GM23338 (cell line): ENCODE data around the gene CD38. TPM values are rescaled to one million over a fixed set of nuclear protein-coding genes. Genes with fewer than 3 reads are reported as not detected.

Source experiments
- ATAC-seq: fragments of 200-7000 bp; cut with Tn5 transposase; 3 replicates; pipeline ENCODE4 v1.9.1; 2020
- DNase-seq: peaks from one replicate; pipeline ENCODE4 v3.0.0-alpha.2; 2015; ENCODE audit warnings: low spot score
- H2AFZ ChIP-seq: fragments of 200-600 bp; sonication (generic); 2 replicates; pipeline ENCODE4 v1.8.0; 2016; ENCODE audit warnings: antibody characterized with exemption, mild to moderate bottlenecking, moderate library complexity
- H3F3A ChIP-seq: fragments of 200-600 bp; sonication (generic); replicated peaks from 2 replicates; pipeline ENCODE4 v1.8.0; 2017; ENCODE audit warnings: antibody characterized with exemption, mixed run types, low read depth
- H3K27ac ChIP-seq: fragments of 200-600 bp; sonication (generic); 2 replicates; pipeline ENCODE4 v1.6.1; 2016; ENCODE audit warnings: low read depth
- H3K27me3 ChIP-seq: fragments of 200-600 bp; sonication (generic); 2 replicates; pipeline ENCODE4 v1.8.0; 2016; ENCODE audit warnings: mild to moderate bottlenecking, mixed run types, moderate library complexity; ENCODE audit not compliant: insufficient read depth
- H3K36me3 ChIP-seq: fragments of 200-600 bp; sonication (generic); 2 replicates; pipeline ENCODE4 v1.8.0; 2016; ENCODE audit warnings: mild to moderate bottlenecking; ENCODE audit not compliant: insufficient read depth
- H3K4me1 ChIP-seq: fragments of 200-600 bp; sonication (generic); 2 replicates; pipeline ENCODE4 v1.8.0; 2016; ENCODE audit warnings: mild to moderate bottlenecking, moderate library complexity; ENCODE audit not compliant: insufficient read depth
- H3K4me2 ChIP-seq: fragments of 200-600 bp; sonication (generic); 2 replicates; pipeline ENCODE4 v1.7.1; 2017; ENCODE audit warnings: mixed run types
- H3K4me3 ChIP-seq: fragments of 200-600 bp; sonication (generic); 2 replicates; pipeline ENCODE4 v1.6.1; 2016; ENCODE audit warnings: mixed run types
- H3K79me2 ChIP-seq: fragments of 200-600 bp; sonication (generic); replicated peaks from 2 replicates; pipeline ENCODE4 v1.8.0; 2017; ENCODE audit warnings: mild to moderate bottlenecking; ENCODE audit not compliant: insufficient read depth
- H3K9me2 ChIP-seq: fragments of 200-600 bp; sonication (generic); 2 replicates; pipeline ENCODE4 v1.8.0; 2017; ENCODE audit not compliant: insufficient read depth
- H4K20me1 ChIP-seq: fragments of 200-600 bp; sonication (generic); replicated peaks from 2 replicates; pipeline ENCODE4 v1.8.0; 2017; ENCODE audit warnings: mild to moderate bottlenecking; ENCODE audit not compliant: insufficient read depth
- H3K27ac Mint-ChIP-seq: 2 replicates; pipeline ENCODE4 v1.8.0; 2020; ENCODE audit warnings: inconsistent platforms, mild to moderate bottlenecking, moderate library complexity, mixed read lengths
- H3K27me3 Mint-ChIP-seq: 3 replicates; pipeline ENCODE4 v1.8.0; 2022; ENCODE audit warnings: low read depth, mild to moderate bottlenecking, moderate library complexity, mixed read lengths, inconsistent platforms; ENCODE audit not compliant: insufficient read depth, poor library complexity
- H3K36me3 Mint-ChIP-seq: 3 replicates; pipeline ENCODE4 v1.8.0; 2021; ENCODE audit warnings: low read depth, mild to moderate bottlenecking, inconsistent platforms, moderate library complexity, mixed read lengths
- H3K4me1 Mint-ChIP-seq: 3 replicates; pipeline ENCODE4 v1.8.0; 2020; ENCODE audit warnings: mild to moderate bottlenecking, inconsistent platforms, mixed read lengths
- H3K4me3 Mint-ChIP-seq: 3 replicates; pipeline ENCODE4 v1.8.0; 2021; ENCODE audit warnings: moderate library complexity, mild to moderate bottlenecking, inconsistent platforms, mixed read lengths
- H3K9me3 Mint-ChIP-seq: 3 replicates; pipeline ENCODE4 v1.8.0; 2020; ENCODE audit warnings: moderate library complexity, mild to moderate bottlenecking, inconsistent platforms, mixed read lengths
- CREB1 ChIP-seq: fragments of 250-450 bp; sonication (Bioruptor Pico); IDR thresholded peaks from 2 replicates; pipeline ENCODE4 v1.5.0; 2020; ENCODE audit warnings: low read depth, mild to moderate bottlenecking, moderate library complexity
- EZH2 ChIP-seq: fragments of 200-600 bp; sonication (generic); IDR thresholded peaks from one replicate; pipeline ENCODE4 v1.8.0; 2017; ENCODE audit warnings: antibody characterized with exemption, mild to moderate bottlenecking, low read depth; ENCODE audit not compliant: unreplicated experiment
- EZH2phosphoT487 ChIP-seq: fragments of 200-600 bp; sonication (generic); IDR thresholded peaks from one replicate; pipeline ENCODE4 v1.8.1; 2018; ENCODE audit warnings: antibody characterized with exemption; ENCODE audit not compliant: unreplicated experiment
- JUNB ChIP-seq: IDR thresholded peaks from one replicate; pipeline ENCODE4 v1.6.1; 2016; ENCODE audit warnings: antibody characterized with exemption; ENCODE audit not compliant: unreplicated experiment
- NANOG ChIP-seq: IDR thresholded peaks from 2 replicates; pipeline ENCODE4 v1.6.1; 2016; ENCODE audit warnings: antibody characterized with exemption, borderline replicate concordance
- POLR2AphosphoS5 ChIP-seq: IDR thresholded peaks from 2 replicates; pipeline ENCODE4 v1.6.1; 2016; ENCODE audit warnings: antibody characterized with exemption, low read depth
- REST ChIP-seq: IDR thresholded peaks from one replicate; pipeline ENCODE4 v1.6.1; 2018; ENCODE audit warnings: antibody characterized with exemption; ENCODE audit not compliant: unreplicated experiment
- STAT1 ChIP-seq: IDR thresholded peaks from one replicate; pipeline ENCODE4 v1.6.1; 2016; ENCODE audit warnings: antibody characterized with exemption; ENCODE audit not compliant: unreplicated experiment
- ZNF114 ChIP-seq: fragments of 250-450 bp; sonication (Bioruptor Pico); IDR thresholded peaks from 2 replicates; pipeline ENCODE4 v1.5.0; 2020; ENCODE audit warnings: mild to moderate bottlenecking, moderate library complexity
- ZNF331 ChIP-seq: fragments of 250-450 bp; sonication (Bioruptor Pico); IDR thresholded peaks from 2 replicates; pipeline ENCODE4 v1.5.0; 2020; ENCODE audit warnings: low read depth, mild to moderate bottlenecking, moderate library complexity
- polyA plus RNA-seq: library from polyadenylated mRNA; unstranded; fragments of >200 nt; fragmentation: Nextera tagmentation; extraction: Ambion mirVana; gene quantifications from 2 replicates; pipeline ENCODE4 v1.2.1, GENCODE V29; 2016
- total RNA-seq: library from RNA; depleted of rRNA; stranded (reverse); fragments of >200 nt; shearing (Covaris generic); gene quantifications from 2 replicates; pipeline ENCODE4 v1.2.3, GENCODE V29; 2014
- TF ChIP-seq, protein P1 (sequence below): fragments of 250-450 bp; sonication (Bioruptor Pico); IDR thresholded peaks from 2 replicates; pipeline ENCODE4 v1.5.0; 2020; ENCODE audit warnings: mild to moderate bottlenecking, moderate library complexity
- TF ChIP-seq, protein P2 (sequence below), 2 experiments: fragments of 200-600 bp in 1 of 2; sonication (generic) in 1 of 2; conservative IDR thresholded peaks; 2 replicates each; pipeline versions ENCODE4 v1.5.1 to v1.6.1; 2016 to 2017; ENCODE audit warnings: antibody characterized with exemption in 2 of 2, low read depth in 2 of 2, mild to moderate bottlenecking in 2 of 2, moderate library complexity in 1 of 2
- TF ChIP-seq, protein P3 (sequence below): IDR thresholded peaks from 2 replicates; pipeline ENCODE4 v1.6.1; 2016; ENCODE audit warnings: antibody characterized with exemption

CD38 gene
- total and polyA plus RNA-seq, 2 experiments from 2014 or later: 0.17 to 0.24 TPM

GRCh38 chr4:15832523-15833451 is 54.7 kb downstream of the CD38 start:
- peaks cover 13% of the 10 kb centered on the region; the same call in 1 of the 2 replicates for H3K9me2 ChIP-seq
- H3K36me3 Mint-ChIP-seq: no peaks in the 10 kb centered on the region

More at GRCh38 chr4:15832523-15833451, 54.7 kb downstream of the CD38 start:
- Histone ChIP-seq H2AFZ (no peak overlapping the region), H3K4me3 (no peak overlapping the region), H3F3A (no peaks in the 10 kb centered on the region), H3K4me2 (no peak overlapping the region), H3K79me2 (no peaks in the 10 kb centered on the region), H4K20me1 (no peaks in the 10 kb centered on the region), H3K4me1 (no peaks in the 10 kb centered on the region), H3K27me3 (no peaks in the 10 kb centered on the region), H3K27ac (no peak overlapping the region), H3K36me3 (no peaks in the 10 kb centered on the region)
- Mint-ChIP-seq H3K4me1 (no peaks in the 10 kb centered on the region), H3K27me3 (peaks cover 2% of the 10 kb centered on the region), H3K9me3 (no peaks in the 10 kb centered on the region; the same call in 2 of the 3 replicates), H3K27ac (no peak overlapping the region), H3K4me3 (no peak overlapping the region)
- ATAC-seq (no peak), DNase-seq (no peak)
- TF ChIP-seq, protein P1, sequence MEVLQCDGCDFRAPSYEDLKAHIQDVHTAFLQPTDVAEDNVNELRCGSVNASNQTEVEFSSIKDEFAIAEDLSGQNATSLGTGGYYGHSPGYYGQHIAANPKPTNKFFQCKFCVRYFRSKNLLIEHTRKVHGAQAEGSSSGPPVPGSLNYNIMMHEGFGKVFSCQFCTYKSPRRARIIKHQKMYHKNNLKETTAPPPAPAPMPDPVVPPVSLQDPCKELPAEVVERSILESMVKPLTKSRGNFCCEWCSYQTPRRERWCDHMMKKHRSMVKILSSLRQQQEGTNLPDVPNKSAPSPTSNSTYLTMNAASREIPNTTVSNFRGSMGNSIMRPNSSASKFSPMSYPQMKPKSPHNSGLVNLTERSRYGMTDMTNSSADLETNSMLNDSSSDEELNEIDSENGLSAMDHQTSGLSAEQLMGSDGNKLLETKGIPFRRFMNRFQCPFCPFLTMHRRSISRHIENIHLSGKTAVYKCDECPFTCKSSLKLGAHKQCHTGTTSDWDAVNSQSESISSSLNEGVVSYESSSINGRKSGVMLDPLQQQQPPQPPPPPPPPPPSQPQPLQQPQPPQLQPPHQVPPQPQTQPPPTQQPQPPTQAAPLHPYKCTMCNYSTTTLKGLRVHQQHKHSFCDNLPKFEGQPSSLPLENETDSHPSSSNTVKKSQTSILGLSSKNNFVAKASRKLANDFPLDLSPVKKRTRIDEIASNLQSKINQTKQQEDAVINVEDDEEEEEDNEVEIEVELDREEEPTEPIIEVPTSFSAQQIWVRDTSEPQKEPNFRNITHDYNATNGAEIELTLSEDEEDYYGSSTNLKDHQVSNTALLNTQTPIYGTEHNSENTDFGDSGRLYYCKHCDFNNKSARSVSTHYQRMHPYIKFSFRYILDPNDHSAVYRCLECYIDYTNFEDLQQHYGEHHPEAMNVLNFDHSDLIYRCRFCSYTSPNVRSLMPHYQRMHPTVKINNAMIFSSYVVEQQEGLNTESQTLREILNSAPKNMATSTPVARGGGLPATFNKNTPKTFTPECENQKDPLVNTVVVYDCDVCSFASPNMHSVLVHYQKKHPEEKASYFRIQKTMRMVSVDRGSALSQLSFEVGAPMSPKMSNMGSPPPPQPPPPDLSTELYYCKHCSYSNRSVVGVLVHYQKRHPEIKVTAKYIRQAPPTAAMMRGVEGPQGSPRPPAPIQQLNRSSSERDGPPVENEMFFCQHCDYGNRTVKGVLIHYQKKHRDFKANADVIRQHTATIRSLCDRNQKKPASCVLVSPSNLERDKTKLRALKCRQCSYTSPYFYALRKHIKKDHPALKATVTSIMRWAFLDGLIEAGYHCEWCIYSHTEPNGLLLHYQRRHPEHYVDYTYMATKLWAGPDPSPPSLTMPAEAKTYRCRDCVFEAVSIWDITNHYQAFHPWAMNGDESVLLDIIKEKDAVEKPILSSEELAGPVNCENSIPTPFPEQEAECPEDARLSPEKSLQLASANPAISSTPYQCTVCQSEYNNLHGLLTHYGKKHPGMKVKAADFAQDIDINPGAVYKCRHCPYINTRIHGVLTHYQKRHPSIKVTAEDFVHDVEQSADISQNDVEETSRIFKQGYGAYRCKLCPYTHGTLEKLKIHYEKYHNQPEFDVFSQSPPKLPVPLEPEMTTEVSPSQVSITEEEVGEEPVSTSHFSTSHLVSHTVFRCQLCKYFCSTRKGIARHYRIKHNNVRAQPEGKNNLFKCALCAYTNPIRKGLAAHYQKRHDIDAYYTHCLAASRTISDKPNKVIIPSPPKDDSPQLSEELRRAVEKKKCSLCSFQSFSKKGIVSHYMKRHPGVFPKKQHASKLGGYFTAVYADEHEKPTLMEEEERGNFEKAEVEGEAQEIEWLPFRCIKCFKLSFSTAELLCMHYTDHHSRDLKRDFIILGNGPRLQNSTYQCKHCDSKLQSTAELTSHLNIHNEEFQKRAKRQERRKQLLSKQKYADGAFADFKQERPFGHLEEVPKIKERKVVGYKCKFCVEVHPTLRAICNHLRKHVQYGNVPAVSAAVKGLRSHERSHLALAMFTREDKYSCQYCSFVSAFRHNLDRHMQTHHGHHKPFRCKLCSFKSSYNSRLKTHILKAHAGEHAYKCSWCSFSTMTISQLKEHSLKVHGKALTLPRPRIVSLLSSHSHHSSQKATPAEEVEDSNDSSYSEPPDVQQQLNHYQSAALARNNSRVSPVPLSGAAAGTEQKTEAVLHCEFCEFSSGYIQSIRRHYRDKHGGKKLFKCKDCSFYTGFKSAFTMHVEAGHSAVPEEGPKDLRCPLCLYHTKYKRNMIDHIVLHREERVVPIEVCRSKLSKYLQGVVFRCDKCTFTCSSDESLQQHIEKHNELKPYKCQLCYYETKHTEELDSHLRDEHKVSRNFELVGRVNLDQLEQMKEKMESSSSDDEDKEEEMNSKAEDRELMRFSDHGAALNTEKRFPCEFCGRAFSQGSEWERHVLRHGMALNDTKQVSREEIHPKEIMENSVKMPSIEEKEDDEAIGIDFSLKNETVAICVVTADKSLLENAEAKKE (CRISPR knock-in tag): no peak
- TF ChIP-seq POLR2AphosphoS5: no peak
- no peak for TF ChIP-seq CREB1 (CRISPR knock-in tag)
- TF ChIP-seq NANOG: no peak
- no peak for TF ChIP-seq REST
- TF ChIP-seq EZH2phosphoT487: no peak
- TF ChIP-seq, protein P2, sequence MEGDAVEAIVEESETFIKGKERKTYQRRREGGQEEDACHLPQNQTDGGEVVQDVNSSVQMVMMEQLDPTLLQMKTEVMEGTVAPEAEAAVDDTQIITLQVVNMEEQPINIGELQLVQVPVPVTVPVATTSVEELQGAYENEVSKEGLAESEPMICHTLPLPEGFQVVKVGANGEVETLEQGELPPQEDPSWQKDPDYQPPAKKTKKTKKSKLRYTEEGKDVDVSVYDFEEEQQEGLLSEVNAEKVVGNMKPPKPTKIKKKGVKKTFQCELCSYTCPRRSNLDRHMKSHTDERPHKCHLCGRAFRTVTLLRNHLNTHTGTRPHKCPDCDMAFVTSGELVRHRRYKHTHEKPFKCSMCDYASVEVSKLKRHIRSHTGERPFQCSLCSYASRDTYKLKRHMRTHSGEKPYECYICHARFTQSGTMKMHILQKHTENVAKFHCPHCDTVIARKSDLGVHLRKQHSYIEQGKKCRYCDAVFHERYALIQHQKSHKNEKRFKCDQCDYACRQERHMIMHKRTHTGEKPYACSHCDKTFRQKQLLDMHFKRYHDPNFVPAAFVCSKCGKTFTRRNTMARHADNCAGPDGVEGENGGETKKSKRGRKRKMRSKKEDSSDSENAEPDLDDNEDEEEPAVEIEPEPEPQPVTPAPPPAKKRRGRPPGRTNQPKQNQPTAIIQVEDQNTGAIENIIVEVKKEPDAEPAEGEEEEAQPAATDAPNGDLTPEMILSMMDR (conservative IDR thresholded peaks at IDR 0.05; ENCODE audit: low read depth in 2 of 2): no peak
- no peak for TF ChIP-seq STAT1
- no peak for TF ChIP-seq EZH2
- TF ChIP-seq ZNF331 (CRISPR knock-in tag): no peak
- TF ChIP-seq JUNB: no peak
- TF ChIP-seq ZNF114 (CRISPR knock-in tag): no peak
- TF ChIP-seq, protein P3, sequence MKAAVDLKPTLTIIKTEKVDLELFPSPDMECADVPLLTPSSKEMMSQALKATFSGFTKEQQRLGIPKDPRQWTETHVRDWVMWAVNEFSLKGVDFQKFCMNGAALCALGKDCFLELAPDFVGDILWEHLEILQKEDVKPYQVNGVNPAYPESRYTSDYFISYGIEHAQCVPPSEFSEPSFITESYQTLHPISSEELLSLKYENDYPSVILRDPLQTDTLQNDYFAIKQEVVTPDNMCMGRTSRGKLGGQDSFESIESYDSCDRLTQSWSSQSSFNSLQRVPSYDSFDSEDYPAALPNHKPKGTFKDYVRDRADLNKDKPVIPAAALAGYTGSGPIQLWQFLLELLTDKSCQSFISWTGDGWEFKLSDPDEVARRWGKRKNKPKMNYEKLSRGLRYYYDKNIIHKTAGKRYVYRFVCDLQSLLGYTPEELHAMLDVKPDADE: no peak
